Measurements from ENCODE around the gene RPA1. TPM values are rescaled to one million over a fixed set of nuclear protein-coding genes. Genes with fewer than 3 reads are reported as not detected.

RPA1 gene
- total RNA-seq, 2 donors from 2014 or later, result 67.4 to 81.4 TPM

DNA sequence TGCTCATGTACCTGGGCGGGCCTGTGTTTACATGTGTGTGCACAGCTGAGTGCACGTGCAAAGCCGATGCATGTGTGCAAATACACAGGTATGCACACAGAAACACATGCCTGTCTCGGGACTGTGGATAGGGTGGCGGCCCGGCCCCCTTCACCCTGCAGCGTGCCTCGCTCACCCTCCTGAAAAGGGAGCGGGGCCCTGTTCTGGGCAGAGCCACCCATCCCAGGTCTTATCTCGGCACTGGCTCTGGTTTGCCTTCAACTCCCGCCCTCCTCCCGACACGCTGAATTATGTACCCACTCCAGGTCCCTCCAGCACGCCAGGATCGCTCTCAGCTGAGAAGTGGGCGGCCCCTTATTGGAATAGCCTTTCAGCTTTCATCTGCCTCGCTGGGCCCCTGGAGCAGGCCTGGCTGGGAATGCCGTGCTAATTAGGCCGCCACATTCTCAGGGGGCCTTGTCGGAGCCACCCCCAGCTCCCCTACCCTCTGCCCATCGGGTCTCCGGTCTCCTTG lies 117.5 kb downstream of the RPA1 start:
- no peaks in the 10 kb centered on the region for H3K9me3 ChIP-seq (ENCODE audit: control insufficient read depth, low read length, poor library complexity, severe bottlenecking)
- no peak for ATAC-seq
- Mint-ChIP-seq H3K36me3 (ENCODE audit: low read depth) (peaks cover 6% of the 10 kb centered on the region), H3K27me3 (no peaks in the 10 kb centered on the region), H3K4me1 (peaks cover 4% of the 10 kb centered on the region), H3K27ac (no peak overlapping the region), H3K4me3 (no peak overlapping the region)
- no peak for DNase-seq

DNA sequence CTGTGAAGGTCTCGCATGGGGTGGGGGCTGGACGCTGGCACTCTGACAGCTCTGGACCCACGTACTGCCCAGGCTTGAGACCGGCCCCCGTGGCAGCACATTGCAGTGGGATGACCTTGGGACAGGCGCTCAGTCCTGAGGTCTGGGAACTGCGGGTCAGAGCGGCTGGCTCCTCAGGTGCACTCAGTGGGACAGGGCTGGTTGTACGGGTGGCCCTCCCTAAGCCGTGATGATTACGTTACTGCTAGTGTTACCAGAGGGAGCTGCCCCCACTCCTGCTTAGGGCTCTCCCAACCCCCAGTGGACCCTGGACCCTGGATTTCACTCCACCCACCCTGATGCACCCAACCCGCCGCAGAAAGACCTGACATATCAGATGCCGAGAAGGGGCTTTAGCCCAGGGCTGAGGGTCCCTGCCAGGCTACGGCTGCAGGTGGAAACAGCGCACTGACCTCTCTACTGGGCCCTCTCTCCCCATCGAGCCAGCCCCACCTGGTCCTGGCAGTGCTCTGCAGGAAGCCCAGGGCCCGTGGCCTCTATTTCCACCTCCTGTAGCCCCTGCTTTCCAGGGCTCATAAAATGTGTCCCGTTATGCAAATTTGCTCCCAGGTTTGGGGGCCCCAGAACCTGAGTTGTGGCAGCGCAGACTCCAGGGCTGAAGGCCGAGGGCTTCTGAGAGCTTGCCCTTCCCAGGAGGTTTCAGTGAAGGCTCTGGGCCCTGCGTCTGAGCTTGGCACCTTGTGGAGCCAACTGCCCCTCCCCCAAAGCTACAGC lies 118.1 kb downstream of the RPA1 start:
- no peak for ATAC-seq

DNA sequence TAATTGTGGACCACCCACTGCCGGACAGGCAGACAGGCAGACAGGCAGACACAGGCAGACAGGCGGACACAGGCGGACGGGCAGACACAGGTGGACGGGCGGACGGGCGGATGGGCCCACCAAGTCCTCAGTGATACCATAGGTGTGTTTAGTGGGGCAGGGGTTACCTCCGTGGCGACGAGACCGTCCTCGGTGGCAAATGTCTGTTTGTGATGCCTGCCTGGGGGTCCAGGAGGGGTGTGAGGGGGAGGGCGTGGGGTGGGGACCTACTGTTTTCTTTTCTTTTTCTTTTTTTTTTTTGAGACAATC lies 118.7 kb downstream of the RPA1 start:
- Mint-ChIP-seq H3K4me3 (no peak overlapping the region), H3K27me3 (no peaks in the 10 kb centered on the region), H3K4me1 (peaks cover 4% of the 10 kb centered on the region), H3K27ac (no peak overlapping the region), H3K36me3 (ENCODE audit: low read depth) (peaks cover 6% of the 10 kb centered on the region)
- DNase-seq (no peak), ATAC-seq (no peak)
- no peaks in the 10 kb centered on the region for H3K9me3 ChIP-seq (ENCODE audit: control insufficient read depth, low read length, poor library complexity, severe bottlenecking)

More for the DNA sequence above, 118.1 kb downstream of the RPA1 start:
- no peak overlapping the region for H3K4me3 Mint-ChIP-seq
- H3K9me3 ChIP-seq (ENCODE audit: control insufficient read depth, low read length, poor library complexity, severe bottlenecking), result no peaks in the 10 kb centered on the region
- H3K27me3 Mint-ChIP-seq, result no peaks in the 10 kb centered on the region
- H3K36me3 Mint-ChIP-seq (ENCODE audit: low read depth), result peaks cover 6% of the 10 kb centered on the region
- H3K4me1 Mint-ChIP-seq, result peaks cover 4% of the 10 kb centered on the region
- H3K27ac Mint-ChIP-seq, result no peak overlapping the region
- DNase-seq, result no peak

Other genes with a start within 250 kb of the RPA1 start
- 1 to 10 TPM; 5.1 to 7.4 TPM for gene SLC43A2, start 201.2 kb upstream of the RPA1 start, total RNA-seq
- gene SCARF1, start 184.3 kb upstream of the RPA1 start, total RNA-seq, result 1 to 10 TPM; 1.6 to 2.3 TPM
- 1 to 10 TPM; 2.3 to 3.0 TPM for gene RILP, start 180.1 kb upstream of the RPA1 start, total RNA-seq
- gene PRPF8, start 145.1 kb upstream of the RPA1 start, total RNA-seq, result 100 to 1,000 TPM; 451 to 472 TPM
- gene TLCD2, start 119.6 kb upstream of the RPA1 start, total RNA-seq, result 1 to 10 TPM in 1 of 2 donors, under 1 TPM in 1; 0.26 to 1.4 TPM
- gene WDR81, start 105.3 kb upstream of the RPA1 start, total RNA-seq, result 10 to 100 TPM; 38.2 to 41.2 TPM
- gene SERPINF2, start 87.1 kb upstream of the RPA1 start, total RNA-seq, result under 1 TPM; 0.29 to 0.67 TPM
- gene SERPINF1, start 67.9 kb upstream of the RPA1 start, total RNA-seq, result under 1 TPM in 1 of 2 donors, not detected in 1; 0.52 TPM
- gene SMYD4, start 103 bp upstream of the RPA1 start, total RNA-seq, result 10 to 100 TPM; 16.0 to 16.8 TPM
- under 1 TPM; 0.21 to 0.90 TPM for gene RTN4RL1, start 195.3 kb downstream of the RPA1 start, total RNA-seq
- 10 to 100 TPM; 85.1 to 92.6 TPM for gene DPH1, start 200.1 kb downstream of the RPA1 start, total RNA-seq
- gene OVCA2, start 212.0 kb downstream of the RPA1 start, total RNA-seq, result 10 to 100 TPM; 28.4 to 35.2 TPM
- 1 to 10 TPM; 4.6 to 8.1 TPM for gene HIC1, start 225.1 kb downstream of the RPA1 start, total RNA-seq

Data from T-helper 17 cell (primary cell).